Left renal cortex interstitium (tissue), 4 donors: Measurements from ENCODE around the gene SRRM4. TPM values are rescaled to one million over a fixed set of nuclear protein-coding genes. Genes with fewer than 3 reads are reported as not detected.

Source experiments
- DNase-seq, 4 donors: peaks; one replicate each; pipeline ENCODE4 v3.0.0-alpha.2; 2013; ENCODE audit warnings: low read depth in 4 of 4, low spot score in 2 of 4, missing footprints in 1 of 4
- polyA plus RNA-seq, 4 donors: library from polyadenylated mRNA; unstranded; fragments of 120-200 nt; gene quantifications; one replicate each; pipeline ENCODE4 v1.2.1, GENCODE V29; 2013; ENCODE audit not compliant: insufficient read length in 4 of 4

SRRM4 gene
- polyA plus RNA-seq, 4 donors: 0.03 to 0.16 (median 0.03) TPM; not detected in 1

DNA sequence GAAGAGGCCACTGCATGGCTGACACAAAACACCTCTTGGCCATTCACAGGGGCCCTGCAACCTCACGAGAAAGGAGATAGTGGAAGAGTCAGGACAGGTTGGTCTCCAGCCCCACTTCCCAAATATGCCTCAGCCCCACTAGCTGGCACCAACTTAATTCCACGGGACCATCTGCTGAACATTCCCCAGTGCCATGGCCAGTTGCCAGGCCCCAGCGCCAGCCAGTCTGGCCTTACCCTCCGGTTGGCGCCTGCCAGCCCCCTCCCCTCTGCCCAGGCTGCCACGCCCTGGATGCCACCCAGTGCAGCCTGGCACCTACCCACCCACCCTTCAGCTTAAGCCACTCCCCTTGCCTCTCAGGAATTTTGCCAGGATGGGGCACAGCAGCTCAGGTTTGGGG is 176.2 kb downstream of the SRRM4 start:
- no peak for DNase-seq

DNA sequence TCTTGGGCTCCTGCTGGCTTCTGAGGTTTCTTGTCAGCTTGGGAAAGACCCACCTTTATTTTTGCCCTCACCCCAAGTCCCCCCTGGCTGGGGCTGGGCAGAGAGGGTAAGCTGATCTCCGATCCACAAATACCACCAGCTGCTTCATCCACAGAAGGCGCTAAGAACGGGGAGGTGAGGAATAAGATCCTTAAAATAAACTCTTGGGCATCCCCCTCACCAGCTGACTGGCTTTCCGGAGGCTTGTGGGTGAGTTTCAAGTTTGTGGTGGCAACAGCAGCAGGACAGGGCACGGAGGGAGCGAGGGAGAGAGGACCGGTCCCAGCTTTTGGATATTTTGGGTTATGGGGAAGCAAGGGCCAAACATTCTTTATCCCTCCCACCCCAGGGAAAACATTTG is 176.6 kb downstream of the SRRM4 start:
- DNase-seq: no peak

DNA sequence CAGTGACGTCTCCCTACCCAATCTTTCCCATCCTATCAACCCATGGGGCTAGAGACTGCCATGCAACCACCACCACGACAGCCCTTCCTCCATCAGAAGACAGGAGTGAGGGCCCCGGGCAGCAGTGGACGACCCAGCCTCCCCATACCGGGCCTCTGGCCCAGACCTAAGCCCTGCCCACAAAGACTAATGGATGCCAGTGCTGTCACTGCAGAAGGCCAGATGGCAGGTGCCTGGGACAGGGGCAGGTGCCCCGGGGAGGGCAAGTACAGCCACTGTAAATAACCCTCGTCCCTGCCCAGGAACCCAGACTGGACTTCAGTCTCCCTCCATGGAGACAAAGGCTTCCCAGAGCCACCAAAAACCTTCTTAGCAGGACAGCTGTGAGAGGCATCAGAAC is 177.1 kb downstream of the SRRM4 start:
- DNase-seq: no peak

DNA sequence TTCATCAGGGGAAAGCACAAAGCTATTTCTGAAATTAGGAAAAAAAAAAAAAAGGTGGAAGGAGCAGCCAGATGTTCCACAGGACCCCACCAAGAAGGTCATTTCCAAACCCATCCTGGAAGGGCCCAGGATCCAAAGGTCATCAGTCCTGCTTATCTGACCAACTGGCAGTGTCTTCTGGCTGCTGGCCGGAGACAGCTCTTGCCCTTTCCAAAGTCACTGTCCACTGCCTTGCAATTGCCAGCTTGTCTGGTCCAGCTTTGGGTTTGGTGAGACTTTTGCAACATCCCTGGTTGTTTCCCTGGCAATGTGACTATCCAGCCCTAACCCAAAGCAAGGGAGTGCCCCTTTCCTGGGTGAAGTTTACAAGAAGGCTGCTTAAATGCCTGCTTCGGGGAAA is 178.5 kb downstream of the SRRM4 start:
- no peak for DNase-seq

DNA sequence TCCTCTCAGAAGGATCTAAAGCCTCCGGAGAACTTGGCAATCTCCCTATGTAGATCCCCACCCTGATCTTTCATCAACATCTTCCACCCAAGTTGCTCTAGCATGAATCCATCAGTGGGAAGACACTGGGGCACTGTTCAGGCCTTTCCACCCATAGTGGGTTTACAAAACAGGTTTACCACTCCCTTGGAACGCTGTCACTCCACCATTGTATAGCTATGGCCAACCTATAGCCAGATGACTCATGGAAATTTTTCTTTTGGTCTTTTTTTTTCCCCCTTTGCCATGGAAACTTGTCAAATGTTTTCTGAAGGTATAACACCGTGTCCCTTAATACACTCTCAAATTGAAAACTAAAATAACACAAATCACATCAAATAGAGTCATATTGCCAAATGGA is 186.6 kb downstream of the SRRM4 start:
- no peak for DNase-seq

DNA sequence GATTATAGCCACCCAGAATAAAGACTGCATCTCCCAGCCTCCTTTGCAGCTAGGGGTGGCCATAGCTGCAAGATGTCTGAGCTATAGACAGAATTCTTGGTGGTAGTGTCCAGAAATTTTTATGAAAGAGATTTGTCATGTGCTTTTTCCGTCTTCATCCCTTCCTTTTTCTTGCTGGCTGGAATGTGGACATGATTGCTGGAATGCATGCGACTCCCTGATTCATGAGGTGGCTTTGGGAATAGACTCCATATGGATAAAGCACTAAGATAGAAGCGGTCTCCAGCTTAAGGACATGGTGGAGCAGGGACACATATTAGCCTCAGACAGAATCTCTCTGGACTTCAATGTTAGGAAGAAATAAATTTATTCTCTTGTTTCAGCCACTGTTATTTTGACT is 187.4 kb downstream of the SRRM4 start:
- no peak for DNase-seq

DNA sequence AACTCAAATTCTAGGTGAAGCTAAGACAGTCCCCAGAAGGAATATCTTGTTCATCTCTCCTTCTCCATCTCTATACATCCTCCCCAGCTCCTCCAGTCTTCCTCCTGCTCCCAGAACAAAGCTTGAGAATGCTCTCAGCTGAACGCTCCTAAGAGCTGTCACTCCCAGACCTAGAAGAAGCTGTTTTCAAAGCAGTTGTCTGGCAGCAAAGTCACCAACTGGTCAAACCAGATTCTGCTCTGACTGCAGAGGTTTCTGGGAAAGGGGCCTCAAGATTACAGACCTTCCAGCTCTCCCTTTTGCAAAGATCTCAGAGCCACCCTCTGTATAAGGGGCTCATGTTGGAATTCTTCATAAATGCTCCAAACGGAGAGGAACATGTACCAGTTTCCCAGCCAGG is 187.8 kb downstream of the SRRM4 start:
- no peak for DNase-seq

DNA sequence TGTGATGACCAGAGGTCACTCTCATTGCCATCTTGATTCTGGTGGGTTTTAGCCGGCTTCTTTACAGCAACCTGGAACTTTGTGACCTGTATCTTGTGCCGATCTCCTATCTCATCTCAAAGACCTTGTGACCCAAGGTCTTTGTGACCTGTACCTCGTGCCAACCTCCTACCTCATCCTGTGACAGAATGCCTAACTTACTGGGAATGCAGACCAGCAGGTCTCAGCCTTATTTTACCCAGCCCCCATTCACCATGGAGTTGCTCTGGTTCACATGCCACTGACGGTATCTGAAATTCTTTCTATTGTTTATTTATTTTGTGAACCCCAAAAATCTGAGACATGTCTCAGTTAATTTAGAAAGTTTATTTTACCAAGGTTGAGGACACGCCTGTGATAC is 189.9 kb downstream of the SRRM4 start:
- no peak for DNase-seq

DNA sequence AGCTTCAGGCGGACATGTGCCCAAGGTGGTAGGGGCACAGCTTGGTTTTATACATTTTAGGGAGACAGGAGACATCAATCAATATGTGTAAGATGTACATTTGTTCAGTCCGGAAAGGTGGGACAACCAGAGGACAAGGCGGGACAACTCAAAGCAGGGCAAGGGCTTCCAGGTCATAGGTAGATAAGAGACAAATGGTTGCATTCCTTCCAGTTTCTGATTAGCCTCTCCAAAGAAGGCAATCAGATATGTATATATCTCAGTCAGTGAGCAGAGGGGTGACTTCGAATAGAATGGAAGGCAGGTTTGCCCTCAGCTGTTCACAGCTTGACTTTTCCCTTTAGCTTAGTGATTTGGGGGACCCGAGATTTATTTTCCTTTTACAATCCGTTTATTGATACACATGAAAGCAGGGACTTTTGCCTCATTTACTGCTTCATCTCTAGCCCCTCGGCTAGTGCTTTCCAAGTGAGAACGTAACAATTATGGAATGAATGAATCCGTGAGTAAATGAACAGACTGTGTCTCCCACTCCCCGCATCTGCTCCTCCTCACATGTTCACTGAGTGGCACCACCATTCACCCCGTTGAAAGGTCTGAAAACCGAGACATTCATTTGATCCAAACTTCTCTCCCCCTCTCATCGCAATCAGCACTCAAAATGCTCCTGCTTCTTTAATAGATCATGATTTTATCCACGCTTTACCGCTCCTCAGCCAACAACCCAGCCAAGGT is 190.5 kb downstream of the SRRM4 start:
- DNase-seq: no peak

DNA sequence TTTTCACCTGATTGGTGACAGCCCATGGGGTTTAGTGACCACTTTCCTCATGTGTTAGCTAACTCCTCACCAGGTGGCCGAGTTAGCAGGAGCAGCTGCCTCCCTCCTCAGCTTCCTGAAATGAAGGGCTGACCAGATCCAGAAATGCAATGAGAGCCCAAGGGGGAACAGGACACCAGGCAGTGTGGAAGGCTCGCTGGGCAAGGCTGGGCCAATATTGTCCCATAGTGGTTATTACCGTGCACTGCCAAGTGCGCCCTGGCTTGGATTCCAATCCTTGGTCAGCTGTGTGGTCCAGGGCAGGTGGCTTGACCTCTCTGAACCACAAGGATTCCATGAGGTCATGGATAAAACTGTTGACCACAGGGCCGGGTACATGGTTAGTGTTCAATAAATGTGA is 193.7 kb downstream of the SRRM4 start:
- DNase-seq: no peak

DNA sequence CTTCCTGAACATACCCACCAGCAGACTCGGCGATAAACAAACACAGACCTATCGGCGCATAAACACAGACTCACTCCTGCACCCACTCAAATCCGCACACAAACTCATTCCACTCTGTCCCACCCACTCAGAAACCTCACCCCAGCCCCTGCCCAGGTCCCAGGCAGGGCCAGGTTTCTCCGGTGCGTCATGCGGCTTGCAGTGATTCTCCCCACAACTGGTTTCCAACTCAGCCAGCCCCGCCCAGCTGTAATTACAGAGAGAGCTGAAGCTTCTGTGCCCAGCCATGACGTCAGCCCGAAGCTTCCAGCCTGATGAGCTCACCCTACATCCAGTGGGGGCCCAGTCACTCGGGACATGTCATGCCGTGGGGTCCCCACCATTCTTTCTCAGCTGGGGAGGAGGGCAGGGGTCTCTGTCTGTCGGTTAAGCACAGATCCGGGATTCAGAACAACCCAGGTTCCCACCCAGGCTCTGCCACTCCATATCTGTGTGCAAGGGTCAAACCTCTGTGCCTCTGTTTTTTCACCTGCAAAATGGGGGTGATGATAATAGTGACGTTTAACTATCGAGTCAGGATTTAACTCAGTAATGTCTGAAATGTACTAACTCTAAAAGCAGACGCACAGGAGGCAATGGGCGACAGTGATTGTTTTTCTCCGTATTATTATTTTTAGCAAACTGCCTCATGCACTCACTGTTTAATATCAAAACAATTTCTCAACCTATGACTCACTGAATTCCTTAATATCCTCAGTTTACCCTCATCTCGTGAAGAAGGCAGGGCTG is 195.1 kb downstream of the SRRM4 start:
- peak in 2 of 4 donors; percentile 18 to 28 for DNase-seq

DNA sequence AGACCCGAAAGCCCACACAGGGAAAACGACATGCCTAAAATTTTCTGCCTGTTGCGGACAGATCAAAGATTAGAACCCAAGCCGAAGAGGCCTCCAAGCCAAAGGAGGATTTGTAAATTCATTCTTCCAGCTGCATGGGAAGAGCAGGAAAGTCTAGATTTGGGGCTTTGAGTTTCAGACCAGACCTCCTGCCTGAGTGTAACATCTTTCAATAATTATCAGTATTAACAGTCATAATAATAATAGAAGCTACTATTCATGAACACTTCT is 195.7 kb downstream of the SRRM4 start:
- no peak for DNase-seq

DNA sequence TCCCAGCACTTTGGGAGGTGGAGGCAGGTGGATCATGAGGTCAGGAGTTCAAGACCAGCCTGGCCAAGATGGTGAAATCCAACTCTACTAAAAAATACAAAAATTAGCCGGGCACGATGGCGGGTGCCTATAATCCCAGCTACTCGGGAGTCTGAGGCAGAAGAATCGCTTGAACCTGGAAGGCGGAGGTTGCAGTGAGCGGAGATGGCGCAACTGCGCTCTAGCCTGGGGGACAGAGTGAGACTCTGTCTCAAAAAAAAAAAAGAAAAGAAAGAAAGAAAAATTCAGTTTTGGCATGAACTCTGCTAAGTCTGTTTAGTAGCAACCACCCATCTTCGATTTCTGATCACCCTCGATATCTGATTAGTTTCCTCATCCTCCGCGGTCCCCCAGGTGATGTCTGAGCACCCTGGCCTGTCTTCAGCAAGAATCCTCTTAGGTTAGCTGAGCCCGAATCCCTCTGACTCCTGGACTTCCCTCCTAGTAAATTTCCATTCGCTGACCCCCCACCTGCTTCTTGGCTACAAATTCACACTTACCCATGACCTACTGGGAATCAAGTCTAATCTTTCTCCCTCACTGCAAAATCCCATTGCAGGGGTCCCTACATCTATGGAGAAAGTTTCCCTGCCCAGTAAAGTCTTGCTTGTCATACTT is 196.5 kb downstream of the SRRM4 start:
- DNase-seq: no peak

DNA sequence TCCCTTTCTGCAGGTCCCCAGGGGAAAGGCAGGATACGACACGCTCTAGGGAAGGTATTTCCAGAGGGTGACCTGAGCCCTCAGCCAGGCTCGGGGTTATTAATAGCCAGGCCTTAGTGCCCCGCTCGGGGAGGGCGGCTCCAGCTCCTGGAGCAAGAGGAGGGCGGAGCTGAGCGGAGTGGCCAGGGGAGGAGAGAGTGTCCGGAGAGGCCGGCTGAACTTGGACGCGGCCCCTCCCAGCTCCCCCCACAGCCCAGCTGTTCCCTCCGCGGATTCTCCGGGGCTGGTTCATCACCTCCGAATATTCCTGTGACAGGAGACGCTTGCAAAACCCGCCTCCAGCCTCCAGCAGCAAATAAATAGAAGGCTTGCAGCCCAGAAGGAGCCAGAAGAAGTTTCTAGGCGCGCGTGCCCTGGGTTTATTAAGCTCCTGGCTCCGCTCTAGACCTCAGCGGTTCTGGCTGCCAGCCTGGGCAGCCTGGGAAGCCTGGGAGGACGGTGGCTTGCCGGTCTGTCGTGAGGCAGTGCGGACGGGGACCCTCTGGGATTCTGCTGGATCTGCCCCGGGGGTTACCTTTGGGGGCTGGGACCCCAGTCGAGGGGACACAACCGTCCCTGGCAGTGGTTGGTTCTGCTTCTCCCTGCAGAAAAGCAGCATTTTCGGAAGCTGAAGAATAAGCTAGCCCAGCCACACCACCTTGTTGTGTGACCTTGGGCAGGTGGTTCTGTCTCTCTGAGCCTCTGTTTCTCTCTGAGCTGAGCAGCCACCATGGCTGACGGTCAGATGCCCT is 197.4 kb downstream of the SRRM4 start, which contains the start of gene HSPB8:
Gene HSPB8, plus strand, starts transcription at position 388 of the 791 bp plus-strand sequence. Its CDS starts 382 bp downstream, at position 770.
- peak in 3 of 4 donors; percentile 28 to 51 (median 50) for DNase-seq

DNA sequence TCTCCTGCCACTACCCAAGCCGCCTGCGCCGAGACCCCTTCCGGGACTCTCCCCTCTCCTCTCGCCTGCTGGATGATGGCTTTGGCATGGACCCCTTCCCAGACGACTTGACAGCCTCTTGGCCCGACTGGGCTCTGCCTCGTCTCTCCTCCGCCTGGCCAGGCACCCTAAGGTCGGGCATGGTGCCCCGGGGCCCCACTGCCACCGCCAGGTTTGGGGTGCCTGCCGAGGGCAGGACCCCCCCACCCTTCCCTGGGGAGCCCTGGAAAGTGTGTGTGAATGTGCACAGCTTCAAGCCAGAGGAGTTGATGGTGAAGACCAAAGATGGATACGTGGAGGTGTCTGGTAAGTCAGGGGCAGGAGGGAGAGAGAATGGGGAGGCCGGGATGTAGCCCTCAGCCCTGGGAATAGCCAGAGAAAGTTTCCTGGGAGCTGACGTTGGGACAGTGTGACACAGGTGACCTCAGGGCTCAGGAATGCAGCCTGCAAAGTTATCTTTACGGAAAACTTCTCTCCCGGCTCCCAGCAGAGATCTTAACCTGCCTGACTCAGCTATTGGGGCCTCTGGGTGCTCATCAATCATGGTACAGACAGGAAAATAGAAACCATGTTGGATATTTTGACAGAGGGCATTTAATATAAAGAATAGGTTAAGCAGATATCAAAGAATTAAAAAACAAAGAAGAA is 198.1 kb downstream of the SRRM4 start:
- DNase-seq: no peak

DNA sequence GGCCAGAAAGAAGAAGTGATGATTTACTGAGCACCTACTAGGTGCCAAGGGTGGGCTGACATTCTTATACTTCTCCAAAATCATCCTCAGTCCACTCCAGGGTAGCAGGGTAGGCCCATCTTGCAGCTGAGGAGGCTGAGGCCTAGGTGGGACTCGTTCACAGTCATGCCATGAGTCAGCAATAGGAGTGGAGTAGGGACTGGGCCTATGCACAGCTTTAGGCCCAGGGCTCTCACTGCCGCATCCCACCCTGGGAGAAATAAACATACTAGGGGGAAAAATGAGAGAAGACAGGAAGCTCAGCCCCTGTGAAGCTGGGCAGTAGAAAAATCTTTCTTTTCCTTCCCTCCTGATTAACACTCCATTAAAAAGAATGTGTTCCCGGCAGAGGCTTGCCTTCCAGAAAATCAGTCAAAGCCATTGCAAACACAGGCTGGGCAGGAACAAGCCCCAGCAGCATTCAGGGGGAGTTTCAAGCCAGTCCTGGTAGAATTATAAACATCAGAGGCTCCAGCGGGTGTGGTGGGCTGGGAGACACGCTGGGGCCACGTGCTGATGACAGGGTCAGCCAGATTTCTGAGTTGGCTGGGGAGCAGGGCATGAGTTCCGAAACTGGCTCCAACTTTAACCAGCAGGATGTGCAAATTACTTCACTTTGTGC is 199.2 kb downstream of the SRRM4 start:
- DNase-seq: no peak

DNA sequence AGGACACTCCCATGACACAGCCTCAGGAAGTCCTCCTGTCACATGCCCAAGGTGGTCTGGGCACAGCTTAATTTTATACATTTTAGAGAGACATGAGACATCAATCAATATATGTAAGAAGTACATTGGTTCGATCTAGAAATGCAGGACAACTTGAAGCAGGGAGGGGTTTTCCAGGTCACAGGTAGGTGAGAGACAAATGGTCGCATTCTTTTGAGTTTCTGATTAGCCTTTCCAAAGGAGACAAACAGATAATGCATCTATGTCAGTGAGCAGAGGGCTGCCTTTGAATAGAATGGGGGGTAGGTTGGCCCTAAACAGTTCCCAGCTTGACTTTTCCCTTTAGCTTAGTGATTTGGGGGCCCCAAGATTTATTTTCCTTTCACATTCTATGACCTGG is 199.9 kb downstream of the SRRM4 start:
- no peak for DNase-seq

DNA sequence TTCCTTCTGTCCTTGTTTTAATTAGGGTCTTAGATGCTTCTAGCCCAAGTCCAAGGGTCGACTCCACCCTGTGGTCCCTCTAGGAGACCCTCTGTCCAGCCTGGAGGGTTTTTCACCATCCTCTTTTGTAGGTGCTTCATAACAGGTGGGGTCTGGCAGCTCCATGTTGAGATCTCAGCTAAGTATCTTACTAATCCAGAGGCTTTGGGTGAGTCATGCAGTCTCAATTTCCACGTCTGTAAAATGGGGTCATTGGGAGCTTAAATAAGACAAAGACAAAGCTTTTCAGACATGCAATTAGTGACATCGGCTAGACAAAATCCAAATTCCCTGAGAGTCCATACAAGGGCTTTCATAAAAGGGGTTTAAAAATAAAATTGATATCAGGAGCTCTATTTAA is 200.6 kb downstream of the SRRM4 start:
- DNase-seq: no peak

DNA sequence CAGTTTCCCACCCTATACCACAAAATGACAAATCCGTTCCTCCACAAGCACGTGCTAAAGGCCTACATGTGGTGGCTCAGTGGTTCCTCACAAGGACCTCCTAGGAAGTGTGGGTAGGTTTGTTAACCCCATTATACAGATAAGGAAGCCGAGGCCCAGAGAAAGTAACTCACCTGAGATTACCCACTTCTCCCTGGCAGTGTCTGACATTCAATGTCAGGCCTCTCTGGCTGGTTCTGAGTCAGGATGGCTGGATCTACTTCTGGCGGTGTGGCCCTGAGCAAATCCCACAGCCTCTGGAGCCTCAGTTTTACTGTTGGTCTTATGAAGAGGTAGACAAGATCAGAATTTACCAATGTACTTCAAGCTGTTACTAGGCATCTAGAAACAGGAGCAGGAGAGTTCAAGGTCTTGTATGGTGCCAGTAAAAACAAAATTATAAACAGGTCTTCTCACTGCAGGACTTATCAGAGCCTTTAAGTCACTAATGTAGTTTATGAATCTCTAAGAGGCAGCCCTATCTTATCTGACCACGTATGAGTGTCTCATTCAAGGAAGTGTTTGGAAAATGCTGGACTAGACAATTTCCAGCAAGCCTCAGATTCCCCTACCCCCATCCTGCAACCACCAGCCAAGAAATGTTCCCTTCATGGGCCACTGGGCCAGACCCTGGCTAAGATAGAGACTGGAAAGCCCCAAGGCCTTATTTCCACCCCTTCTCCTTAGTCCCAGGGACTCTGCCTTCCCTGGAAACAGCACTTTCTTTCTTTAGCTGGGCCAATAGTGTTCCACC is 201.6 kb downstream of the SRRM4 start:
- no peak for DNase-seq
